ENCODE measurements around the gene HLA-C.

DNA sequence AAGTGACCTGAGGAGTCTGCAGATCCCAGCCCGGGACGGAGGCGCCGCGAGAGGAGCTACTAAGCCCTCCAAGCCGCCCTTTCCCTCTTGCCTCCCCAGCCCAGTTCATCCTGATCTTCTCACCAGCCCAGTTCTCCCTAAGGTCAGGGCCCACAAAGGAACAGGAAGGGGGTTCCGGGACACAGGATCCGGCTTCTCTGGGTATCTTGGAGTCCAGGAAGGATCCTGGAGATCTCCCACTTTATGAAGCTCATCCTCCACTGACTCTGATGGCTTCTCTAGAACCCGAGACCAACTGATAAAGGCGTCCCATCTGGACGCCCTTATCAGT lies 36.9 kb upstream of the HLA-C start:
- TF ChIP-seq, protein P1, sequence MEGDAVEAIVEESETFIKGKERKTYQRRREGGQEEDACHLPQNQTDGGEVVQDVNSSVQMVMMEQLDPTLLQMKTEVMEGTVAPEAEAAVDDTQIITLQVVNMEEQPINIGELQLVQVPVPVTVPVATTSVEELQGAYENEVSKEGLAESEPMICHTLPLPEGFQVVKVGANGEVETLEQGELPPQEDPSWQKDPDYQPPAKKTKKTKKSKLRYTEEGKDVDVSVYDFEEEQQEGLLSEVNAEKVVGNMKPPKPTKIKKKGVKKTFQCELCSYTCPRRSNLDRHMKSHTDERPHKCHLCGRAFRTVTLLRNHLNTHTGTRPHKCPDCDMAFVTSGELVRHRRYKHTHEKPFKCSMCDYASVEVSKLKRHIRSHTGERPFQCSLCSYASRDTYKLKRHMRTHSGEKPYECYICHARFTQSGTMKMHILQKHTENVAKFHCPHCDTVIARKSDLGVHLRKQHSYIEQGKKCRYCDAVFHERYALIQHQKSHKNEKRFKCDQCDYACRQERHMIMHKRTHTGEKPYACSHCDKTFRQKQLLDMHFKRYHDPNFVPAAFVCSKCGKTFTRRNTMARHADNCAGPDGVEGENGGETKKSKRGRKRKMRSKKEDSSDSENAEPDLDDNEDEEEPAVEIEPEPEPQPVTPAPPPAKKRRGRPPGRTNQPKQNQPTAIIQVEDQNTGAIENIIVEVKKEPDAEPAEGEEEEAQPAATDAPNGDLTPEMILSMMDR (conservative IDR thresholded peaks at IDR 0.05; ENCODE audit: low read depth, low read length) = no peak
- TF ChIP-seq EZH2 (IDR thresholded peaks at IDR 0.05; ENCODE audit: low read length, unreplicated experiment) = no peak

All from PC-3 (cell line).